ENCODE data around the gene RAP1GDS1. TPM values are rescaled to one million over a fixed set of nuclear protein-coding genes. Genes with fewer than 3 reads are reported as not detected.

RAP1GDS1 gene
- polyA plus RNA-seq, 1 experiment: 74.6 TPM

DNA sequence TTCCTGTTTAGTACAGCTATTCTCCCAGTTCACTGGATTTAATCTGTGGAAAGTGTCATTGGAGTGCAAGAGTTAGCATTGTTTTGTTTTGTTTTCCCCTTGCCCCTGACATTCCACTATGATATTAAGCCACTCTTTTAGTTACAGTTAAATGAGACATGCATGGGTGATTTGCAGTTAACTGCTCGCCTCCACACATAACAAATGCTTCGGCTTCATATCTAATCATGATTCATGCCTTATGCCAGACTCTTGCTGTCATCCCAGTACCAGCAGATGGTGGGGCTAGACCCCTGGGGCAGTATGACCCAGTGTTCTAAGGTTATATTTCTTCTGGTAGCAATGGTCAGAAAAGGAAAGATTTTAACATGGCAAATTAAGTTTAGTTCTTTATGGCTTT, 80.1 kb downstream of the RAP1GDS1 start:
- Histone ChIP-seq H3K27ac (ENCODE audit: low read depth, low read length) (no peak overlapping the region), H3K4me3 (ENCODE audit: low read depth, low read length) (no peak overlapping the region), H3K9me3 (ENCODE audit: control insufficient read depth, insufficient read depth, low read length) (no peaks in the 10 kb centered on the region), H3K27me3 (ENCODE audit: control insufficient read depth, insufficient read depth, low read length) (no peaks in the 10 kb centered on the region)
- DNase-seq (ENCODE audit: low read depth, low spot score): no peak
- TF ChIP-seq, protein P1, sequence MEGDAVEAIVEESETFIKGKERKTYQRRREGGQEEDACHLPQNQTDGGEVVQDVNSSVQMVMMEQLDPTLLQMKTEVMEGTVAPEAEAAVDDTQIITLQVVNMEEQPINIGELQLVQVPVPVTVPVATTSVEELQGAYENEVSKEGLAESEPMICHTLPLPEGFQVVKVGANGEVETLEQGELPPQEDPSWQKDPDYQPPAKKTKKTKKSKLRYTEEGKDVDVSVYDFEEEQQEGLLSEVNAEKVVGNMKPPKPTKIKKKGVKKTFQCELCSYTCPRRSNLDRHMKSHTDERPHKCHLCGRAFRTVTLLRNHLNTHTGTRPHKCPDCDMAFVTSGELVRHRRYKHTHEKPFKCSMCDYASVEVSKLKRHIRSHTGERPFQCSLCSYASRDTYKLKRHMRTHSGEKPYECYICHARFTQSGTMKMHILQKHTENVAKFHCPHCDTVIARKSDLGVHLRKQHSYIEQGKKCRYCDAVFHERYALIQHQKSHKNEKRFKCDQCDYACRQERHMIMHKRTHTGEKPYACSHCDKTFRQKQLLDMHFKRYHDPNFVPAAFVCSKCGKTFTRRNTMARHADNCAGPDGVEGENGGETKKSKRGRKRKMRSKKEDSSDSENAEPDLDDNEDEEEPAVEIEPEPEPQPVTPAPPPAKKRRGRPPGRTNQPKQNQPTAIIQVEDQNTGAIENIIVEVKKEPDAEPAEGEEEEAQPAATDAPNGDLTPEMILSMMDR (IDR thresholded peaks at IDR 0.05; ENCODE audit: low read depth, low read length): no peak
- CTCF ChIA-PET: no interaction called here
- POLR2A ChIA-PET: no interaction called here

DNA sequence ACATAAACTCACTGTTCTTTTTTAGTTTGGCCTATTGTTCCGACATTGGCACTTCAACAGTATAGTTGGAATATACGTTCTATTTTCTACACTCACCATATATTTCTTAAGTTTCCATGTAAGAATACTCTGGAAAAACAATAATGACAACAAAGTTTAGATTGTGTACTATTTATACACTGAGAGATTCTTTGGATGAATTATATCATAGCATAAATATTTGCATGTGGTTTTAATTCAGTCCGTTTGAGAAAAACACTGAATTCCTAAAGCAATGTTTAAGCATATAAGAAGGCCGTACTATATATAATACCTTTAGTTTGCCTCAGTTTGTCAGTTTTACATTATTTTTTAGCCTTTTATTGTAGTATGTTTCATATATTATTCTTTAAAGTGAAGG, 82.4 kb downstream of the RAP1GDS1 start:
- DNase-seq (ENCODE audit: low read depth, low spot score): no peak
- no peak overlapping the region for H3K4me3 ChIP-seq (ENCODE audit: low read depth, low read length)
- ChIA-PET CTCF (interaction anchor here (0.6 kb wide), 1 partner anchor 24 kb away, joined by 4 read pairs; no protein-coding TSS in a partner anchor), POLR2A (no interaction called here)
- TF ChIP-seq, protein P1 (IDR thresholded peaks at IDR 0.05; ENCODE audit: low read depth, low read length): no peak
- H3K27ac ChIP-seq (ENCODE audit: low read depth, low read length): no peak overlapping the region
- H3K27me3 ChIP-seq (ENCODE audit: control insufficient read depth, insufficient read depth, low read length): no peaks in the 10 kb centered on the region
- H3K9me3 ChIP-seq (ENCODE audit: control insufficient read depth, insufficient read depth, low read length): no peaks in the 10 kb centered on the region

DNA sequence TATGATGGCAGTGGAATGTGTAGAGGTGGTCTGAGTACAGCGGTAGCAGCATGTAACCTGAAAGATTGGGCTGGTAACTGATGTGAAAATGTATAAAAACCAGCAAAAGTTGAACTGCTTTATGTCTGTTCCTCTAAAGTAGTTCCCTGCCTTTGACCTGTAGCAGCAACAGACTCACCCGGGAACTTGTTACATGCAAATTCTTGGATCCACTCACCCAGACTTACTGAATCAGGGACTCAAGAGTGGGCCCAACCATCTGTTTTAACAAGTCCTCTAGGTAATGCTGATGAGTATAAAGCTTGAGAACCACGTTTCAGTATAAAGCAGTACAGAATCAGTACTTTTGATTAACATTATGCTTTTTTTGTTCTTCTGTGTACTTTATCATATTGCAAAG, 84.7 kb downstream of the RAP1GDS1 start:
- POLR2A ChIA-PET: no interaction called here
- Histone ChIP-seq H3K27me3 (ENCODE audit: control insufficient read depth, insufficient read depth, low read length) (no peaks in the 10 kb centered on the region), H3K4me3 (ENCODE audit: low read depth, low read length) (no peak overlapping the region), H3K9me3 (ENCODE audit: control insufficient read depth, insufficient read depth, low read length) (no peaks in the 10 kb centered on the region), H3K27ac (ENCODE audit: low read depth, low read length) (no peak overlapping the region)
- DNase-seq (ENCODE audit: low read depth, low spot score): no peak
- CTCF ChIA-PET: no interaction called here
- TF ChIP-seq, protein P1 (IDR thresholded peaks at IDR 0.05; ENCODE audit: low read depth, low read length): no peak

DNA sequence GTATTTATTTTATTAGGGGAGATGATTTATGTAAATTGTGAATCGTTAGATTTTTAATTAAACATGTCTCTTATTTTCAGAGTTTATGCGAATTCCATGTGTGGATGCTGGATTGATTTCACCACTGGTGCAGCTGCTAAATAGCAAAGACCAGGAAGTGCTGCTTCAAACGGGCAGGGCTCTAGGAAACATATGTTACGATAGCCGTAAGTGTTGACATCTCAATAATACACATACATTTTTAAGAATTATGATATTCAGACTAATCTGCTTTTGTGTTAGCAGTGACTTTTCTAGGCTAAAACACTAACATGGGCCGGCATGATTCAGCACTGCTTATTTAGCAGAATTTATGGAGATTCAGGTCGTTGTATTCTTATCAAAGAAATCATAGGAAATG, 91.2 kb downstream of the RAP1GDS1 start:
- DNase-seq (ENCODE audit: low read depth, low spot score): no peak
- CTCF ChIA-PET: no interaction called here
- no peak overlapping the region for H3K4me3 ChIP-seq (ENCODE audit: low read depth, low read length)
- TF ChIP-seq, protein P1 (IDR thresholded peaks at IDR 0.05; ENCODE audit: low read depth, low read length): no peak
- H3K27ac ChIP-seq (ENCODE audit: low read depth, low read length): no peak overlapping the region
- no peaks in the 10 kb centered on the region for H3K9me3 ChIP-seq (ENCODE audit: control insufficient read depth, insufficient read depth, low read length)
- POLR2A ChIA-PET: no interaction called here
- no peaks in the 10 kb centered on the region for H3K27me3 ChIP-seq (ENCODE audit: control insufficient read depth, insufficient read depth, low read length)

DNA sequence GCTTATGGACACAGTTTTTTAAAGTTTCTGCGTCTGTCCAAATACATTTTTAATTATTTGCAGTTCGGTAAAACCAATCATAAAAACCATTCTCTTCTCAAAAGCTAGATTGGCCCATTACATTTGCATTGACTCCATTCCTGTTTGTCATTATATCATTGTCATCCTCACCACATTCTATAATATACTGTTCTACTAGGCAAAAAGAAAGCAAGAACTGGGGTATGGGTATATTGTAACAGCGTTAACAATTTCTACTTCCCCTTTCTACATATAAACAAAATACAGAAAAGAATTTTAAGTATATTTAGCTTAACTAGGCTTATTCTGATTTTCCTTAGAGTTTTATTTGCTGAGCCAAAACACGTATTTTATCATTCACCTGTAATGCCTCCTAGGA, 91.8 kb downstream of the RAP1GDS1 start:
- Histone ChIP-seq H3K9me3 (ENCODE audit: control insufficient read depth, insufficient read depth, low read length) (no peaks in the 10 kb centered on the region), H3K4me3 (ENCODE audit: low read depth, low read length) (no peak overlapping the region), H3K27ac (ENCODE audit: low read depth, low read length) (no peak overlapping the region), H3K27me3 (ENCODE audit: control insufficient read depth, insufficient read depth, low read length) (no peaks in the 10 kb centered on the region)
- POLR2A ChIA-PET: no interaction called here
- TF ChIP-seq, protein P1 (IDR thresholded peaks at IDR 0.05; ENCODE audit: low read depth, low read length): no peak
- DNase-seq (ENCODE audit: low read depth, low spot score): no peak
- CTCF ChIA-PET: no interaction called here

Measured in AG04450 (cell line).